Calu3 (cell line): ENCODE data around the gene PPP2R3C. TPM values are rescaled to one million over a fixed set of nuclear protein-coding genes. Genes with fewer than 3 reads are reported as not detected.

Experiments used
- BruUV-seq: library from RNA; stranded (reverse); fragments of 400-500 nt; replicated peaks from 2 replicates; lab custom pipeline; 2021; lab: Mats Ljungman, UMichigan
- CTCF ChIA-PET: fragments of 300-600 bp; sonication (Branson Sonifier 250); formaldehyde crosslinking; loops from one replicate; lab custom pipeline; 2022; ENCODE audit warnings: antibody characterized with exemption; lab: Charles Lee
- DNase-seq: peaks from one replicate; pipeline ENCODE4 v3.0.0; 2022
- H3K27ac Mint-ChIP-seq: one replicate; pipeline ENCODE4 v1.8.0; 2022; ENCODE audit warnings: mixed read lengths; ENCODE audit not compliant: unreplicated experiment
- H3K27me3 Mint-ChIP-seq: one replicate; pipeline ENCODE4 v1.8.0; 2022; ENCODE audit warnings: mixed read lengths; ENCODE audit not compliant: unreplicated experiment
- H3K36me3 Mint-ChIP-seq: one replicate; pipeline ENCODE4 v1.8.0; 2022; ENCODE audit warnings: mild to moderate bottlenecking, moderate library complexity, mixed read lengths; ENCODE audit not compliant: insufficient read depth, unreplicated experiment
- H3K4me1 Mint-ChIP-seq: one replicate; pipeline ENCODE4 v1.8.0; 2022; ENCODE audit warnings: mild to moderate bottlenecking, low read depth, mixed read lengths; ENCODE audit not compliant: unreplicated experiment
- H3K4me3 Mint-ChIP-seq: one replicate; pipeline ENCODE4 v1.8.0; 2022; ENCODE audit warnings: mild to moderate bottlenecking, low read depth, moderate library complexity, mixed read lengths; ENCODE audit not compliant: unreplicated experiment
- H3K9me3 Mint-ChIP-seq: one replicate; pipeline ENCODE4 v1.8.0; 2022; ENCODE audit warnings: low read depth, mixed read lengths; ENCODE audit not compliant: unreplicated experiment
- intact Hi-C: fragments of 100-400 bp; cut with micrococcal nuclease; formaldehyde crosslinking; loops from one replicate; pipeline ENCODE4 v1.10.0; 2022; ENCODE audit not compliant: unreplicated experiment
- total RNA-seq: library from RNA; stranded (reverse); gene quantifications from 2 replicates; pipeline ENCODE4 v1.2.3, GENCODE V29; 2022
- TF ChIP-seq, protein P1 (sequence below): fragments of 200-600 bp; IDR thresholded peaks from one replicate; pipeline ENCODE4 v1.8.0; 2022; ENCODE audit warnings: antibody characterized with exemption; ENCODE audit not compliant: unreplicated experiment

The PPP2R3C gene
- total RNA-seq, 1 experiment from 2014 or later, result 11.3 TPM

GRCh38 chr14:35161231-35161630 is 39.4 kb upstream of the PPP2R3C start:
- Mint-ChIP-seq H3K27me3 (no peaks in the 10 kb centered on the region), H3K4me1 (peaks cover 47% of the 10 kb centered on the region), H3K27ac (peak overlapping the region; percentile 56), H3K9me3 (no peaks in the 10 kb centered on the region), H3K4me3 (no peak overlapping the region), H3K36me3 (no peaks in the 10 kb centered on the region)
- BruUV-seq, result no TSS peak
- CTCF ChIA-PET, result no interaction called here
- TF ChIP-seq, protein P1, sequence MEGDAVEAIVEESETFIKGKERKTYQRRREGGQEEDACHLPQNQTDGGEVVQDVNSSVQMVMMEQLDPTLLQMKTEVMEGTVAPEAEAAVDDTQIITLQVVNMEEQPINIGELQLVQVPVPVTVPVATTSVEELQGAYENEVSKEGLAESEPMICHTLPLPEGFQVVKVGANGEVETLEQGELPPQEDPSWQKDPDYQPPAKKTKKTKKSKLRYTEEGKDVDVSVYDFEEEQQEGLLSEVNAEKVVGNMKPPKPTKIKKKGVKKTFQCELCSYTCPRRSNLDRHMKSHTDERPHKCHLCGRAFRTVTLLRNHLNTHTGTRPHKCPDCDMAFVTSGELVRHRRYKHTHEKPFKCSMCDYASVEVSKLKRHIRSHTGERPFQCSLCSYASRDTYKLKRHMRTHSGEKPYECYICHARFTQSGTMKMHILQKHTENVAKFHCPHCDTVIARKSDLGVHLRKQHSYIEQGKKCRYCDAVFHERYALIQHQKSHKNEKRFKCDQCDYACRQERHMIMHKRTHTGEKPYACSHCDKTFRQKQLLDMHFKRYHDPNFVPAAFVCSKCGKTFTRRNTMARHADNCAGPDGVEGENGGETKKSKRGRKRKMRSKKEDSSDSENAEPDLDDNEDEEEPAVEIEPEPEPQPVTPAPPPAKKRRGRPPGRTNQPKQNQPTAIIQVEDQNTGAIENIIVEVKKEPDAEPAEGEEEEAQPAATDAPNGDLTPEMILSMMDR, result no peak
- intact Hi-C loops, result no loop called here
- no peak for DNase-seq

GRCh38 chr14:35159742-35160409 is 38.1 kb upstream of the PPP2R3C start:
- intact Hi-C loops, result no loop called here

GRCh38 chr14:35158951-35159653 is 37.3 kb upstream of the PPP2R3C start:
- CTCF ChIA-PET, result interaction anchor here (0.6 to 1.1 kb wide), 2 partner anchors 171 to 225 kb away, joined by 3 read pairs; no protein-coding TSS in a partner anchor
- no peak for DNase-seq
- H3K36me3 Mint-ChIP-seq, result no peaks in the 10 kb centered on the region
- intact Hi-C loops, result no loop called here
- TF ChIP-seq, protein P1, result no peak
- no peaks in the 10 kb centered on the region for H3K27me3 Mint-ChIP-seq
- H3K9me3 Mint-ChIP-seq, result no peaks in the 10 kb centered on the region
- BruUV-seq, result no TSS peak
- no peak overlapping the region for H3K4me3 Mint-ChIP-seq
- H3K4me1 Mint-ChIP-seq, result peaks cover 52% of the 10 kb centered on the region
- peak overlapping the region; percentile 90 for H3K27ac Mint-ChIP-seq

More at GRCh38 chr14:35159742-35160409, 38.1 kb upstream of the PPP2R3C start:
- BruUV-seq, result no TSS peak
- H3K9me3 Mint-ChIP-seq, result no peaks in the 10 kb centered on the region
- CTCF ChIA-PET, result interaction anchor here (0.6 to 1.1 kb wide), 2 partner anchors 38 to 224 kb away, joined by 3 to 4 read pairs; partner anchors contain the start of gene PPP2R3C
- H3K4me1 Mint-ChIP-seq, result peaks cover 52% of the 10 kb centered on the region
- DNase-seq, result peak; percentile 14
- H3K36me3 Mint-ChIP-seq, result no peaks in the 10 kb centered on the region
- H3K4me3 Mint-ChIP-seq, result peak overlapping the region; percentile 37
- TF ChIP-seq, protein P1, result no peak
- peak overlapping the region; percentile 90 for H3K27ac Mint-ChIP-seq
- no peaks in the 10 kb centered on the region for H3K27me3 Mint-ChIP-seq

GRCh38 chr14:35158491-35158890 is 36.7 kb upstream of the PPP2R3C start:
- no peaks in the 10 kb centered on the region for H3K9me3 Mint-ChIP-seq
- no TSS peak for BruUV-seq
- peak overlapping the region; percentile 90 for H3K27ac Mint-ChIP-seq
- H3K4me3 Mint-ChIP-seq, result no peak overlapping the region
- no peaks in the 10 kb centered on the region for H3K36me3 Mint-ChIP-seq
- no peaks in the 10 kb centered on the region for H3K27me3 Mint-ChIP-seq
- intact Hi-C loops, result no loop called here
- TF ChIP-seq, protein P1, result no peak
- peaks cover 52% of the 10 kb centered on the region for H3K4me1 Mint-ChIP-seq
- DNase-seq, result no peak
- CTCF ChIA-PET, result no interaction called here
